Thymus (tissue), 14 donors: ENCODE results near the gene IGF2. TPM values are rescaled to one million over a fixed set of nuclear protein-coding genes. Genes with fewer than 3 reads are reported as not detected.

Experiments used
- DNase-seq, 9 donors: peaks; one replicate each; pipeline ENCODE4 v3.0.0-alpha.2; 2013; ENCODE audit warnings: low spot score in 9 of 9, low read depth in 6 of 9, missing footprints in 1 of 9
- H3K27ac ChIP-seq, 2 donors: one replicate each; pipeline ENCODE4 v1.5.1; 2013; ENCODE audit warnings: control low read depth in 1 of 2, low read depth in 1 of 2, low read length in 1 of 2, mild to moderate bottlenecking in 1 of 2, moderate library complexity in 1 of 2
- H3K27me3 ChIP-seq, 2 donors: one replicate each; pipeline ENCODE4 v1.5.1; 2013; ENCODE audit warnings: low read length in 1 of 2; ENCODE audit not compliant: control insufficient read depth in 2 of 2, insufficient read depth in 1 of 2
- H3K36me3 ChIP-seq, 2 donors: one replicate each; pipeline ENCODE4 v1.5.1; 2013; ENCODE audit warnings: low read length in 1 of 2, mild to moderate bottlenecking in 1 of 2, moderate library complexity in 1 of 2; ENCODE audit not compliant: control insufficient read depth in 2 of 2, insufficient read depth in 2 of 2
- H3K4me1 ChIP-seq, 2 donors: one replicate each; pipeline ENCODE4 v1.5.1; 2013; ENCODE audit warnings: low read length in 2 of 2; ENCODE audit not compliant: control insufficient read depth in 2 of 2, insufficient read depth in 2 of 2
- H3K4me3 ChIP-seq, 2 donors: one replicate each; pipeline ENCODE4 v1.5.1; 2013; ENCODE audit warnings: low read length in 2 of 2, control low read depth in 1 of 2, mild to moderate bottlenecking in 1 of 2
- H3K9me3 ChIP-seq, 2 donors: one replicate each; pipeline ENCODE4 v1.5.1; 2013; ENCODE audit warnings: low read length in 1 of 2, mild to moderate bottlenecking in 1 of 2; ENCODE audit not compliant: control insufficient read depth in 2 of 2, insufficient read depth in 1 of 2
- WGBS: extraction: QIAGEN DNeasy Blood & Tissue Kit; methylation state at CpG from one replicate; pipeline ENCODE4 v1.1.7; 2013; 5-methylcytosine and 5-hydroxymethylcytosine counted together
- long read RNA-seq, 10 donors: transcript quantifications; one replicate each; lab custom pipeline, GENCODE V29; 2026
- polyA plus RNA-seq: library from polyadenylated mRNA; stranded (reverse); fragments of 200-250 nt; gene quantifications from one replicate; pipeline ENCODE4 v1.2.3, GENCODE V29; 2013
- total RNA-seq: library from RNA; stranded (reverse); fragments of 120-200 nt; gene quantifications from one replicate; pipeline ENCODE4 v1.2.4, GENCODE V29; 2013
- donor health status: healthy.

Gene IGF2
- total RNA-seq (38.2 TPM), polyA plus RNA-seq (7.2 TPM)
- long read RNA-seq, donor 1, full-length matches to known transcripts = 3 of 3 reads
- long read RNA-seq, donor 1, partial matches to known transcripts = 0 of 3 reads
- long read RNA-seq, donor 1, other reads (novel, unspliced or antisense) = 0 of 3 reads
- long read RNA-seq, donor 2 = 0 reads
- long read RNA-seq, donor 3, full-length matches to known transcripts = 13 of 13 reads
- long read RNA-seq, donor 3, partial matches to known transcripts = 0 of 13 reads
- long read RNA-seq, donor 3, other reads (novel, unspliced or antisense) = 0 of 13 reads
- long read RNA-seq, donor 4, full-length matches to known transcripts = 17 of 17 reads
- long read RNA-seq, donor 4, partial matches to known transcripts = 0 of 17 reads
- long read RNA-seq, donor 4, other reads (novel, unspliced or antisense) = 0 of 17 reads
- long read RNA-seq, donor 5, full-length matches to known transcripts = 19 of 19 reads
- long read RNA-seq, donor 5, partial matches to known transcripts = 0 of 19 reads
- long read RNA-seq, donor 5, other reads (novel, unspliced or antisense) = 0 of 19 reads
- long read RNA-seq, donor 6, full-length matches to known transcripts = 52 of 97 reads
- long read RNA-seq, donor 6, partial matches to known transcripts = 45 of 97 reads
- long read RNA-seq, donor 6, other reads (novel, unspliced or antisense) = 0 of 97 reads
- long read RNA-seq, donor 7, full-length matches to known transcripts = 17 of 29 reads
- long read RNA-seq, donor 7, partial matches to known transcripts = 12 of 29 reads
- long read RNA-seq, donor 7, other reads (novel, unspliced or antisense) = 0 of 29 reads
- long read RNA-seq, donor 8, full-length matches to known transcripts = 22 of 22 reads
- long read RNA-seq, donor 8, partial matches to known transcripts = 0 of 22 reads
- long read RNA-seq, donor 8, other reads (novel, unspliced or antisense) = 0 of 22 reads
- long read RNA-seq, donor 9, full-length matches to known transcripts = 7 of 7 reads
- long read RNA-seq, donor 9, partial matches to known transcripts = 0 of 7 reads
- long read RNA-seq, donor 9, other reads (novel, unspliced or antisense) = 0 of 7 reads
- long read RNA-seq, donor 10, full-length matches to known transcripts = 19 of 19 reads
- long read RNA-seq, donor 10, partial matches to known transcripts = 0 of 19 reads
- long read RNA-seq, donor 10, other reads (novel, unspliced or antisense) = 0 of 19 reads

DNA sequence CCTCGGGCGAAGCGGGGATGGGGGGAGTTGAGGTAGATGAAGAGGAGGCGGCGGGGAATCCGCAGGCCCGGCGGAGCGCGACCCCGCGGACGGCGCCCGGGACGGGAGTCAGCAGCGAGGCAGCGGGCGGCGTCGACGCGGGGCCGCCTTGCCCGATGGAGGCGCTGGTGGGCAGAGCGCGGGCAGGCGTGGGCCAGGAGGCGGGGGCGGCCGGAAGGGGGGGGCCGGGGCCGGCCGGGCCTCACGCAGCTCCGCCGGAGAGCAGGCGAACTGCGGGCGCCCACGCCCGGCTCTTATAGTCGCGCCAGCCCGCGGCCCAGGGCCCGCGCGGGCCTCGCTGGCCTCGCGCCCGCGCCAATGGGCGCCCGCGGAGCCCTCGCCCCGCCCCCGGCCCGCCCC is at the start of gene IGF2:
Gene IGF2, minus strand, starts transcription at position 267 of the 399 bp plus-strand sequence. CDS start 3,866 bp downstream, outside the sequence.
- Histone ChIP-seq H3K9me3 (no peaks in the 10 kb centered on the region), H3K27me3 (peaks cover 89 to 96% of the 10 kb centered on the region in 2 donors), H3K4me1 (no peaks in the 10 kb centered on the region), H3K4me3 (peak within 1 kb of the TSS in 1 of 2 donors; percentile 18), H3K27ac (no peak within 1 kb of the TSS), H3K36me3 (no peaks in the 10 kb centered on the region)
- no peak for DNase-seq
- WGBS = 3% methylated on average over 59 of the region's 62 CpGs

- no peak for DNase-seq
- Histone ChIP-seq H3K36me3 (no peaks in the 10 kb centered on the region), H3K27me3 (peaks cover 0 to 3% of the 10 kb centered on the region in 2 donors), H3K27ac (no peak overlapping the region), H3K9me3 (no peaks in the 10 kb centered on the region), H3K4me1 (peaks cover 2 to 26% of the 10 kb centered on the region in 2 donors), H3K4me3 (no peak overlapping the region)
- 96% methylated on average over 19 of the region's 19 CpGs for WGBS
Measured at GRCh38 chr11:2188745-2189144, 49.6 kb upstream of the IGF2 start.

DNA sequence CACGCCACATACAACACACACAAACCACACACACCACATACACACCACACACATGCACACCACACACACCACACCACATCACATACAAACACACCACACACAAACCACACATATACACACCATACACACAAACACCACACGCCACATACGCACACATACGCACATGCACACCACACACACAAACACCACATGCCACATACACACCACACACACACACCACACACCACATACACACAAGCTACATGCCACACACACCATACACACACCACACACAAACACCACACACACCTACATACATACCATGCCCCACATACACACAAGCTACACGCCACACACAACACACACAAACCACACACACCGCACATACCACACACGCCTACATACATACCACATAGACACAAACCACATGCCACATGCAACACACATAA is 48.1 kb upstream of the IGF2 start:
- Histone ChIP-seq H3K36me3 (no peaks in the 10 kb centered on the region), H3K9me3 (no peaks in the 10 kb centered on the region), H3K4me1 (peaks cover 5 to 34% of the 10 kb centered on the region in 2 donors), H3K27ac (no peak overlapping the region), H3K27me3 (peaks cover 0 to 3% of the 10 kb centered on the region in 2 donors), H3K4me3 (no peak overlapping the region)
- DNase-seq = no peak
- 97% methylated on average over 7 of the region's 7 CpGs for WGBS

- peak in 6 of 9 donors; percentile 10 to 71 (median 36) for DNase-seq
- Histone ChIP-seq H3K36me3 (no peaks in the 10 kb centered on the region), H3K27ac (no peak overlapping the region), H3K9me3 (no peaks in the 10 kb centered on the region), H3K27me3 (peaks cover 0 to 3% of the 10 kb centered on the region in 2 donors), H3K4me1 (peaks cover 5 to 31% of the 10 kb centered on the region in 2 donors), H3K4me3 (no peak overlapping the region)
- 19% methylated on average over 21 of the region's 21 CpGs for WGBS
Measured at GRCh38 chr11:2186669-2187279, 47.6 kb upstream of the IGF2 start.

GRCh38 chr11:2185324-2186085 is 46.3 kb upstream of the IGF2 start:
- H3K9me3 ChIP-seq = no peaks in the 10 kb centered on the region
- H3K4me1 ChIP-seq = peaks cover 5 to 18% of the 10 kb centered on the region in 2 donors
- no peaks in the 10 kb centered on the region for H3K27me3 ChIP-seq
- H3K4me3 ChIP-seq = no peak overlapping the region
- DNase-seq = peak in 1 of 9 donors; percentile 10
- H3K27ac ChIP-seq = no peak overlapping the region
- 86% methylated on average over 23 of the region's 23 CpGs for WGBS
- no peaks in the 10 kb centered on the region for H3K36me3 ChIP-seq

DNA sequence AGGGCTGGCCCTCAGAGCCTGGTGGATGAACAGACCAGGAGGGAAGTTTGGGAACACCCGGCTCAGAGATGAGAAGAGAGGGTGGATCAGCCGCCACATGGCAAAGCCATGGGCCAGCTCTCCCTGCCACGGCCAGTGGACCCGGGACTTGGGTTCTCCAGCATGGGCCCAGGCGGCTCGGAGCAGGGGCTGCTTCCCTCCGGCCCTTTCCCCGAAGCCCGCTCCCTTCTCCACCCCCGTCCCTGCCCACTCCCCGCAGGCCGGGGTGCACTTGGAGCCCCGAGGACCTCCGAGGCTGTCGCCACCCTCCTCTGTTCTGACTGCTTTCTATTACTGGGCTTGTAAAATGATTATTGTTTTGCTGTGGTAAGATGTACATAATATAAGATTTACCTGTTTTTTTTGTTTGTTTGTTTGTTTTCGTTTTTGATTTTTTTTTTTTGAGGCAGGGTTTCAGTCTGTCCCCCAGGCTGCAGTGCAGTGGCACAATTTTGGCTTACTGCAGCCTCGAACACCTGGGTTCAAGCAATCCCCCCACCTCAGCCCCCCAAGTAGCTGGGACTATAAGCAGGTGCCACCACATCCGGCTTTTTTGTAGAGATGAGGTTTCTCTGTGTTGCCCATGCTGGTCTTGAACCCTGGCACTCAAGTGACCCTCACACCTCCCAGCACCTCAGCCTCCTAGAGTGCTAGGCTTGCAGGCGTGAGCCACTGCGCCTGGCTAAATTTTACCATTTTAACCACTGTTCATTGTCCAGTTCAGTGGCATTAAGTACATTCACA is 43.7 kb upstream of the IGF2 start:
- 85% methylated on average over 20 of the region's 20 CpGs for WGBS
- no peak overlapping the region for H3K27ac ChIP-seq
- no peaks in the 10 kb centered on the region for H3K36me3 ChIP-seq
- H3K4me3 ChIP-seq = no peak overlapping the region
- H3K4me1 ChIP-seq = peaks cover 5 to 17% of the 10 kb centered on the region in 2 donors
- no peaks in the 10 kb centered on the region for H3K9me3 ChIP-seq
- DNase-seq = peak in 1 of 9 donors; percentile 40
- peaks cover 0 to 5% of the 10 kb centered on the region in 2 donors for H3K27me3 ChIP-seq

DNA sequence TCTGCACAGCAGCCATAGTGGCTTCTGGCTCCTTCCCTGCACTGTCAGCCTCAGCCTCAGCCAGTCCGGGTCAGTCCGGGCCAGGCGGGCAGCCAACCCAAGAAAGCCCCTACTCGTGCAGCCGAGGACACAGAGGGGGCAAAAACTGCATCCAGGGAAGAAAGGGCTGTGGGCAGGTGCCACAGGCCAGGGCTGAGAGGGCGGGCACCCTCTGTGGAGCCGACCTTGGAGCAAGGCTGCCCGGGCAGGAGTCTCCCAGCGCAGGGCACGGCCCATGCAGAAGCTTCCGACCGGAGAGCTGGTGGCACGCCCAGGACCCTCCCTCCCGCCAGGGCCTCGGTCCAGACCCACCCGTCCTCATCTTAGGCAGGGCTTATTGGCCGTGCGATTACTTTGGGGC is 42.9 kb upstream of the IGF2 start:
- H3K36me3 ChIP-seq = no peaks in the 10 kb centered on the region
- H3K4me1 ChIP-seq = peaks cover 5 to 17% of the 10 kb centered on the region in 2 donors
- no peak for DNase-seq
- H3K9me3 ChIP-seq = no peaks in the 10 kb centered on the region
- no peak overlapping the region for H3K27ac ChIP-seq
- H3K27me3 ChIP-seq = peaks cover 0 to 5% of the 10 kb centered on the region in 2 donors
- no peak overlapping the region for H3K4me3 ChIP-seq
- 96% methylated on average over 18 of the region's 18 CpGs for WGBS
